ENCODE results near the gene TBC1D22A.

Gene TBC1D22A

DNA sequence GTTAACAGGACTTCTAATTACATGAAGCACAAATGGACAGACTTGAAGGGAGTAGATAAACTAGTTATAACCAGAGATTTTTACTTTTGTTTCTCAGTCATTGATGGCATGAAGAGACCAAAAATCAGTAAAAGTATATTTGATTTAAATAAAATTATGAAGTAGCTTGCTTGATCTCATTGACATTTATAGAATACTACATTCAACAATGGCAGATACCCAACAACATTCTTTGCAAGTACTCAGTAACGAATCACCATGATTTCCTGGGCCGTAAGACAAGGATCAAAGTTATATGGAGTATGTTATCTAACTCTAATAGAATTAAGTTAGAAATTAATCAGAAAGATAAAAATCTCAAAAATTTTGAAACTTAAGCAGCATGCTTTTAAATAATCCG, 317.6 kb downstream of the TBC1D22A start:
- no peak for DNase-seq (ENCODE audit: low spot score)

- DNase-seq (ENCODE audit: low spot score) = no peak
Observed at GRCh38 chr22:47082505-47082904, 320.1 kb downstream of the TBC1D22A start.

DNA sequence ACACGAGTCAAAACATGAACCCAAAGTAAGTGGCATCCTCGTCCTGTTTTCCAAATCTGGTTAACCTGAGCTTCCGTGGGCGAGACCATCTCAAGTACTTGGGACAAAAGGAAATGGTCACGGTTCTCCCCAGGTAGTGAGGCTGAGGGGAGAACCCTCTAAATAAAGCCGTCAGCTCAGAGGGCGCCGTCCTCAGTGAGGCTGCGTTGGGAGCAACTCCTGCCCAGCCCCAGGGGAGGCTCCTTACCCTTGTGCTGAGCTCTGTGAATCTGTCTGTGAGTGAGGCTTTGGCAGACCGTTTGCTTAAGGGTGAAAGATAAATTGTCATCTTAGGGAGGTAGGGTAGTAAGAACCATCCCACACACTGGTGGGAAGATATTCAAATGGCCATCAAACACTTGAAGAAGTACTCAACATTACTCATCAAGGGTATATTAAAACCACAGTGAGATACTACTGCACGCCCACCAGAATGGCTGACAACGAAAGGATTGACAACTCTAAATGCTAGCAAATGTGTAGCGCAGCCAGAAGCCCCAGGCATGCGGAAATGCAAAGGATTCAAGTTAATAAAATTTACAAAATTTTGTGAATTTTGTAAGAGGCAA, 321.0 kb downstream of the TBC1D22A start:
- no peak for DNase-seq (ENCODE audit: low spot score)

DNA sequence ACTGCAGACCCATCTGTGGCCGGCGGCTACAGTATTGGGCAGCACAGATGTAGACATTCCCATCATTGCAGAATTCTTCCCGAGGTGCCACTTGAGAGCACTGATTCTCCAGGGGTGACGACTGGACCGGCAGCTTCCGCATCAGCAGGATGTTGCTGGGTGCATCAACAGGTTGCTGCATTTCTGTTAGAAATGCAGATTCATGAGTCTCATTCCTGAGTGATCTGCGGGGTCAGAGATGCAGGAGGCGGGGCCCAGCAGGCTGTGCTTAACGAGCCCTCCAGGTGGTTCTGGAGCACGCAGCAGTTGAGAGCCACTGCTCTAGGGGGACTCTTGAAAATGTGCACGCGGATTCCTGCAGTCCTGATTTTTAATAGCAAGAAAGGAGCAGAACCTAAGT, 321.8 kb downstream of the TBC1D22A start:
- no peak for DNase-seq (ENCODE audit: low spot score)

- no peak for DNase-seq (ENCODE audit: low spot score)
Observed at GRCh38 chr22:47086596-47087248, 324.3 kb downstream of the TBC1D22A start.

- DNase-seq (ENCODE audit: low spot score) = no peak
Observed at GRCh38 chr22:47088480-47089158, 326.2 kb downstream of the TBC1D22A start.

DNA sequence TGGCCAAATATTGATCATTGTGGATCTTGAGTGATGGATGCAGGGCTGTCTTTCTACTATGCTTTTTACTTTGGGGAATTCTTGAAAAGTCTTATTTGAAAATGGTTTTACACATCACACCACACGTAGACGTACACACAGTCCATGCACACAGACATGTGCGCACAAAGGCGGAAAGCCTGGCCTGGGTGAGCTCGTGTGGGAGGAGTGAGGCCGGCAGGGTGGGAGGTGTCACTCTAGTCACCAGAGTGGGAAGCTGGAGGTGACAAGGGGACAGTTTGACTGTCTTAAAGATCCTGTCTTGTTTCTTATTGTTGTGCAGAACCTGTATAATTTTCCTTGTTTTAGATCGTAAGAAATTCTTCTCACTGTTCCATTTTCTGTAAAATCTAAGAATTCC, 326.9 kb downstream of the TBC1D22A start:
- no peak for DNase-seq (ENCODE audit: low spot score)

DNA sequence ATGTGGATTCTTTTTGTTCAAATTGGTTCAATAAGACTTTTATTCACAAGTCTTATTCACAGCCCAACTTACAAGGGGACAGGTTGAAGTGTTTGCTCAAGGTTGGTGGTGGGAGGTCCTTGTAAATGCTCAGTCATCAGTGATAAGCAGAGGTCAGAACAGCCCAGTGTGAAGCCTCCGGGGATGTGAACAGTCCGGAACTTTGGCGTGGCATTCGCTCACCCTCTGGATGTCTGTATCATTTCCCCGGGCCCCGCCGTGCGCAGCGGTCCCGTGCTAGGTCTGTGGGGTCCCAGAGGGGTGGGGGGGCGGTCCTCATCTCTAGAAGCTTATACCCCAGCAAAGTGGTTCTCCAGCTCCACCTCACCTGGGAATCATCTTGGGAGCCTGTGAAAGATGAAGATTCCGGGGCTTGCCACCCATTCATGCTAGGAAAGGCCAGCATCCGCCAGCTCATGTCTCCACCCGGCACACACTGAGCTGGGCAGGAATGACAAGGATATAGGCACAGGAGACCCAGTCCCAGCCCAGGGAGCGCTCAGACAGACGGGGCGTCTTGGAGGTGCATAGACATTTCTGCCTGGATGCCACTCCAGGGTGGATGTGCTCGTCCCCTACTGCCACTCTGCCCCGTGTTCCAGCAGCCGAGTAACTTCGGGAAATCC, 327.5 kb downstream of the TBC1D22A start:
- no peak for DNase-seq (ENCODE audit: low spot score)

DNA sequence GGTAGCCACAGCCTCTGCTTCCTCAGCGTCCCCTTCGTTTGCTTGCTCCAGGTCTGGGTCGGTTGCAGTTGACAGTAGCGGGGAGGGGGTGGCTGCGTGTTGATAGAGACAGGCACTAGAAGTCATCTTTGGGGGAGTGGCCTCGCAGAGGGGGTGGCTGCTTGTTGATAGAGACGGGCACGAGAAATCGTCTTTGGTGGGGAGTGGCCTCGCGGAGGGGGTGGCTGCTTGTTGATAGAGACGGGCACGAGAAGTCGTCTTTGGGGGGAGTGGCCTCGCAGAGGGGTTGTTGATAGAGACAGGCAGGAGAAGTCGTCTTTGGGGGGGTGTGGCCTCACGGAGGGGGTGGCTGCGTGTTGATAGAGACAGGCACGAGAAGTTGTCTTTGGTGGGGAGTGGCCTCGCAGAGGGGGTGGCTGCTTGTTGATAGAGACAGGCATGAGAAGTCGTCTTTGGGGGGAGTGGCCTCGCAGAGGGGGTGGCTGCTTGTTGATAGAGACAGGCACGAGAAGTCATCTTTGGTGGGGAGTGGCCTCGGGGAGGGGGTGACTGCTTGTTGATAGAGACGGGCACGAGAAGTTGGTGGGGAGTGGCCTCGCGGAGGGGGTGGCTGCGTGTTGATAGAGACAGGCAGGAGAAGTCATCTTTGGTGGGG, 328.3 kb downstream of the TBC1D22A start:
- DNase-seq (ENCODE audit: low spot score) = no peak

DNA sequence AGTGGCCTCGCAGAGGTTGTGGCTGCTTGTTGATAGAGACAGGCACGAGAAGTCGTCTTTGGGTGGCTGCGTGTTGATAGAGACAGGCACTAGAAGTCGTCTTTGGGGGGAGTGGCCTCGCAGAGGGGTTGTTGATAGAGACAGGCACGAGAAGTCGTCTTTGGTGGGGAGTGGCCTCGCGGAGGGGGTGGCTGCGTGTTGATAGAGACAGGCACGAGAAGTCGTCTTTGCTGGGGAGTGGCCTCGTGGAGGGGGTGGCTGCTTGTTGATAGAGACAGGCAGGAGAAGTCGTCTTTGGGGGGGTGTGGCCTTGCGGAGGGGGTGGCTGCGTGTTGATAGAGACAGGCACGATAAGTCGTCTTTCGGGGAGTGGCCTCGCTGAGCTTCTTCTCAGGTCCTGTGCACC, 328.8 kb downstream of the TBC1D22A start:
- no peak for DNase-seq (ENCODE audit: low spot score)

GRCh38 chr22:47091921-47092700, 329.7 kb downstream of the TBC1D22A start:
- no peak for DNase-seq (ENCODE audit: low spot score)

- no peak for DNase-seq (ENCODE audit: low spot score)
Observed at GRCh38 chr22:47092896-47093311, 330.5 kb downstream of the TBC1D22A start.

DNA sequence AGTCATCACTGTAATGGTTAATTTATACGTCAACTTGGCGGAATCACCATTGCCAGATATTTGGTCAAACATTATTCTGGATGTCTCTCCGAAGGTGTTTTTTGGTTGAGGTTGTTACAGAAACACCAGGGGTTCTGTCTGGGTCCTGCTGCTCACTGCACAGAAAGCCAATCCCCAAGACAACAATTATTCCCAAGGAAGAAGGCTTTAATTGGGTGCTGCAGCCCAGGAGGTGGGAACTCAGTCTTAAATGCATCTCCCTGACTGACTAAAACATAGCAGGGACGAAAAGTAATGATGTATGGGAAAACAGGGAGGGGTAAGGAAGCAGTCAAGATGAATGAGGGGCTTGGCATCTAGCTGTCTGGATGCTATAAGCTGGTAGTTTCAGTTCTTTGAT, 331.3 kb downstream of the TBC1D22A start:
- DNase-seq (ENCODE audit: low spot score) = no peak

DNA sequence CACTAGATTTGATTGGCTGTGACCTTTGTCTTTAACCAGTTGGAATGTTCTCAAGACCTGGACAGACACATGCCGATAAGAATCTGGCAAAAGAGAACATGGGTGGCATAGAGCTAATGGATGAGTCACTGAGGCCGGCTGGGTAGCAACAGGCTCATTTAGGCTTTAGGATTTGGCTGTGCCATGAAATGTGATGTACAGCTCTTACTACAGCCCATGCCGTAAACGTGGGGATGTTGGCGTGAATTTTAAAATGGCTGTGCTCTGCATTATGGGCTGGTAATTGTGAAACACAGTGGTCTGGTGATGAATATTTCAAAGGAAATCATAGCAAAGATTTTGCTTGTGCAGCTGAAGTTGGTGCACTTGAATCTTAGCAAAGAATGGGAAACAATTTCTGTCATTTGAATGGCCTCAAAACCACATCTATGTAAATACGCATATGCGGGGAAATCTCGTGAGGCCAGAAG, 332.4 kb downstream of the TBC1D22A start:
- no peak for DNase-seq (ENCODE audit: low spot score)

GRCh38 chr22:47095395-47096122, 333.1 kb downstream of the TBC1D22A start:
- DNase-seq (ENCODE audit: low spot score) = no peak

- DNase-seq (ENCODE audit: low spot score) = no peak
Observed at GRCh38 chr22:47098121-47098520, 335.7 kb downstream of the TBC1D22A start.

DNA sequence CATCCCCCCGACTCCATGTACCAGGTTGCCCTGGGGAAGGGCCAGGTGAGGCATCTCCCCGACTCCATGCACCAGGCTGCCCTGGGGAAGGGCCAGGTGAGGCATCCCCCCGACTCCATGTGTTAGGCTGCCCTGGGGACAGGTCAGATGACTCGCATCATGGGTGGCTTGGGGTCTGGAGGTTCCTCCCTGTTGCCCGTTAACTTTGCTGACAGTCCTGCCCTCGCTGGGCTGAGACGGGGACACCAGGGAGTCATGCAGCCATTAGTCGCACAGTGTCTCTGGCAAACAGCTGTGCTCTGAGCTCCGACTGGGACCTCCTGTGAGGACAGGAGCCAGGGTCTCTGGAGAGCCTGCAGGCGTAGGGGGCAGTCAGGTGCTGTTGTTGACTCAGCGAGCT, 336.1 kb downstream of the TBC1D22A start:
- no peak for DNase-seq (ENCODE audit: low spot score)

DNA sequence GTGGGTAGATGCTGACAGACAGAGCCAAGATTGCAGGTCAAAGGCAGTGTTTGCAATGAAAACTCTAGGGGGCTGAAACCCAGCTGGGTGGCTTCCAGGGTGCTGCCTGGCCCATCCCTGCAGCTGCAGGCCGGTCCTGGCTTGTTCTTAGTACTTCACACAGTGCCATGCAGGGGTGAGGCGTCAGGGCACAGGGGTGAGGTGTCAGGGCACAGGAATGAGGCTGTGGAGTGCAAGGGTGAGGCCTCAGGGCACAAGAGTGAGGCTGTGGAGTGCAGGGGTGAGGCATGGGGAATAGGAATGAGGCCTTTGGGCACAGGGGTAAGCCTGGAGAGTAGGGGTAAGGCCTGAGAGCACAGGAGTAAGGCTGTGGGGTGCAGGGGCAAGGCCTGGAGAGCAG, 337.6 kb downstream of the TBC1D22A start:
- DNase-seq (ENCODE audit: low spot score) = no peak

- DNase-seq (ENCODE audit: low spot score) = no peak
Observed at GRCh38 chr22:47100646-47101200, 338.3 kb downstream of the TBC1D22A start.

DNA sequence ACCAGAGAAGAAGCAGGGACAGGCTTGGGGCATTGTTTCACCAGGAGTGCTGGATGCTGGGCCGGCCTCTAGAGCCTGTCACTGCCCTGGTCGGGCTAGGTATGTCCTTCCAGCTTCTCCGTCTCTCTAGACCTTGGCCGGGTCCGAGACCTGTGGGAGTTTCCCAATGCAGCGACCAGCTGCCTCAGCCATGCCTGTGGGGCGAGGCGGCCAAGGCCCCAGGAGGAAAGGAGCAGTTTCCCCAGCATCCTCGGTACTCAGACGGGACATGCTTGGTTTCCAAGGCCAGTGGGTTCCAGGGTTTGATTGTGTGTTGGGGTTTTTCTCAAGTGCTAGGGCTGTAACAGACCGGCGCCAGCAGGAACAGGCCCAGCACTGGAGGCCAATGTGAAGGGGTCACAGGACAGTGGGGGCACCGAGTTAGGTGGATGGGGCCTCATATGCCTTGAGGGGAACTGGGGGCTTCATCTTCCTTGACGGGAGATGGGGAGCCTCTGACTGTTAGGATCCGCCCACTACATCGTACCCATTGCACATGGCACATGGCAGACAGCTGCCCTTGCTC, 339.0 kb downstream of the TBC1D22A start:
- no peak for DNase-seq (ENCODE audit: low spot score)

All from COLO829 (cell line).